ENCODE results near the gene ZNF44.
"Not testable (repeated sequence)": the region's sequence is repeated elsewhere in the genome, so short reads cannot be mapped to it uniquely, and the experiment has no call there.

The ZNF44 gene

DNA sequence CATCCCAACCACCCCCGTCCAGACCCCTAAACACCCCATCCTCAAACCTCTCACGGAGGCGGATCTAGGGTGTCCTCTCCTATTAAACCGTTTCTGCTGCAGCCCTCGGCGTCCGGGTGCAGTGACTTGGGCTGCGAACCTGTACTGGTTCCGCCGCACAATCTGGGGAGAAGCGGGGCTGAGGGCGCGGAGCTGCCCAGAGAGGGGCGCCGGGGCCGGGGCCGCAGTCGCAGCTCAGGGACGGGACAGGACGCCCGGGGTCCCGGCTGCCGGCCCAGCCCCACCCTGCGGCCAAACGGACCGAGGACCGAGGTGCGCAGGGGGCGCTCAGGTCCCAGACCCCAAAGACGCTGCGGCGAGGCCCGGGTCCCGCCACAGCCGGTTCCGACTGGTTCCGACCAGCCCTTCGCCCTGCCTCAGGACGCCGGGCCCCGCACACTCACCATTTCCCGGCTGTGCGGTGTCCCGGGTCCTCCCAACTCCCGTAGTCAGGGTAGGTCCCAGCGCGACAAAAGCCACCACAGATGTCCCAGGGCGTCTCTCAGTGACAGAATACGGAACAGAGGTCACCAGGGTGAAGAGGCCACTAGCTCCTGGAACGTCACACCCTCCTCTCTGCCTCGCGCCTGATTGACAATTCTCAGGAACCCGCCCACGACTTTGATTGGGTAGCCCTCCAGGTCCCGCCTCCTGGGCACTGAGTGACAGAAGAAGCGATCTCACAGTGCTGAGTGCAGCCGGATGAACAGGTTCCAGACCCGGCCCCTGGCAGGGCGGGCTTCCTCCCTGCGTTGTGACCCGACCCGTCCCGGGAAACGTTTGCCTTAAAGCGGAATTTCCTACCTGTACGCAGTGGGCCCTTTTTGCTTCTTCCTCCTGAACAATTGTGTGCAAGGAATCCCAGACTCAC, at the start of gene ZNF44:
Gene ZNF44 (minus strand): TSS at position 635 of the 910 bp plus-strand sequence. CDS start 189 bp downstream, at position 446.
- peak; percentile 97 for DNase-seq (ENCODE audit: low read depth)

DNA sequence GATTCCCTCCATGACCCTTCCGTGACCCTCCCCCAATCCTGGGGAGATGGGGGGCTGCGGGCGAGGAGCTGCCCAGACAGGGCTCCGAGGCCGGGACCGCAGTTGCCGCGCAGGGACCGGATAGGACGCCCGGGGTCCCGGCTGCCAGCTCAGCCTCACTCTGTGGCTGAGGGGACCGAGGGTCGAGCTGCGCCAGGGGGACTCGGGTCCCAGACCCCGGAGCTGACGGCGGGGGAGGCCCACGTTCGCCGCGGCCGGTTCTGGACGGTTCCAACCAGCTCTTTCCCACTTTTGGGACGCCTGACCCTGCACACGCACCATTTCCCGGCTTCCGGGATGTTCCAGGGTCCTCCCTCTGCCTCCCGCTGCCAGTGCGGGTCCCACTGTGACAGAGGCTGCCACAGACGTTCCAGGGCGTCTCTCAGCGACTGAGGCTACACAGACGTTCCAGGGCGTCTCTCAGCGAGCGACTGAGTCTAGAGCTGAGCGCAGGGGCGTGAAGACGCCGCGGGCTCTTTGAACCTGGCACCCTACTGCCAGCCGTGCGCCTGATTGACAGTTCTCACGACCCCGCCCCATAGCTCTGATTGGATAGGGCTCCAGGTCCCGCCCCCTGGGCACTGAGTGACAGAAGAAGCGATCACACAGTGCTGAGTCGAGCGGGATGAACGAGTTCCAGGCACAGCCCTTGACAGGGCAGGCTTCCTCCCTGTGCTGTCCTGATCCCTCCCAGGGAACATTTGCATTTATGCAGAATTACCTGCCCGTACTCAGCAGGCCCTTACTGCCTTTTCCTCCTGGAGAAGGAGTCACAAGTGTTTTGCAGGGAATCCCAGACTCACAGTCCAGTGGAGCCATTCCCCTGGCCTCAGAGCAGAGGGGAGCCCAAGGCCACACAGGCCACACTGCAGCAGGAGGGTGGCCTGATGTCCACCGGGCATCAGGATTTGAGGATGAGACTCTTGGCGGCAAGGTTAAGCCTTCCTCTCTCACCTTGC, 38.8 kb upstream of the ZNF44 start, which contains the start of gene ZNF563:
Gene ZNF563 (minus strand): TSS at position 472 of the 998 bp plus-strand sequence. CDS start 151 bp downstream, at position 321.
- peak; percentile 93 for DNase-seq (ENCODE audit: low read depth)

DNA sequence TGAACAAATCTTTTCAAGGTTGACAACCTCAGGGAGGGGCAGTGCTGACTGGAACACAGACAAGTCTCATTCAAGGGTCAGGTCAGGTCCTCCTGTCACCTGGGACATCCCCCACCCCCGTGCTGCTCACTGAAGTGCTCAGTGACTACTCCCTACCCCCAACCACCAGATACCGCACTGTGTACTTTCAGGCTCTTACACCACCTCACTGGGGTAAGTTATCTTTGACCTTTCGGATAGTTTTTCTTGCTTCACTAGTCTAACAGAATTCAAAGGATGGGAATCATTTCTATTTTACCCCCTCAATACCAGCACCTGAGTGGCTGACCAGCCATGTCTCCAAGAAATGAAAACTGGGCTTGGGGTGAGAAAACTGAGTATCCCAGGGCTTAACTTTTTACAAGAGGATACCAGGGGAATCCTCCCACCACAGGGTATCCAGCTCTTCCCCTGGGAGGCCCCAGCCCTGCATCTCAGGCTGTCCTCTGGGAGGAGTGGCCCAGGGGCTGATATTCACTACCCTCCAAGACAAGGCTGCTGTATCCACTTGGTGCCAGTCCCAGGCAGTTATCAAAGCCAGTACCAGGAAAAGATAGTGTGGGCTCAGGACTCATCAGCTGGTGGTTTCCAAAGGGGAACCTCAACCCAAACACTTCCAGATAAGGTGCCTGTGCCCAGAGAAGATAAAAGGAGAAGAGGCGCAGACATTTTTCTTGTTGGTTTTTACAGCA, 36.7 kb upstream of the ZNF44 start:
- no peak for DNase-seq (ENCODE audit: low read depth)

DNA sequence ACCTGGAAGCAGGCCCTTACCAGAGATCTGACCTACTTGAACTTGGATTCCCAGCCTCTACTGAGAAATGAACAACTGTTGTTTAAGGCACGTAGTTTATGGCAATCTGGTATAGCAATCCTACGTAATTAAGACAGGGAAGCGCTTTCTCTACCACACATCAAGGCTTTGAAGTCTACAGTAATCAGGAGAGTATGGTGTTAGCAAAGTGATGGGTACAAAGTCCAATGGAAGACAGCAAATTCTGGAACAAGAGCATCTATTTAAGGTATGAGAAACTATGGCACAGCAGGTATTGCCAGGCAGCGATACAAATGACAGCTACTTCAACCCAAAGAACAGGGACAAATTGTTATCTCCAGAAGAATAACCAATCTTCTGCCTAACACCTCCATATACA, 35.7 kb upstream of the ZNF44 start:
- no peak for DNase-seq (ENCODE audit: low read depth)

DNA sequence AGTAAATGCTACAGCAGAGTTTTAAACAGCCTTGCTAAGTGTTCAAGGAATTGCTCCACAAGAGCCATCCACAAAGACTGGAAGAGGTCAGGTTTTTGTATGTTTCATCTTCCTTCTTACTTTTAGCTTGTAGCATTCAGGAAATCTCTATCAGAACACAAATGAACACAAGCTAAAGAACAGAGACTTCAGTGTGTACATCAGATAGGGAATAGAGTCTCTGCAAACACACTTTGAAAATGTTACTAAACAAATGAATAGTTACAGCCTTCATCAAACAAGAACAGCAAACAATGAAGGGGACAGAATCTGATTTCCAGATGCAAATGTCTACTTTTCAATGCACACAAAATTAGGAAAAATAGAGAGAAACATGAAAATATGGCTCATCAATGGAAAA, 31.0 kb upstream of the ZNF44 start:
- DNase-seq (ENCODE audit: low read depth): no peak

DNA sequence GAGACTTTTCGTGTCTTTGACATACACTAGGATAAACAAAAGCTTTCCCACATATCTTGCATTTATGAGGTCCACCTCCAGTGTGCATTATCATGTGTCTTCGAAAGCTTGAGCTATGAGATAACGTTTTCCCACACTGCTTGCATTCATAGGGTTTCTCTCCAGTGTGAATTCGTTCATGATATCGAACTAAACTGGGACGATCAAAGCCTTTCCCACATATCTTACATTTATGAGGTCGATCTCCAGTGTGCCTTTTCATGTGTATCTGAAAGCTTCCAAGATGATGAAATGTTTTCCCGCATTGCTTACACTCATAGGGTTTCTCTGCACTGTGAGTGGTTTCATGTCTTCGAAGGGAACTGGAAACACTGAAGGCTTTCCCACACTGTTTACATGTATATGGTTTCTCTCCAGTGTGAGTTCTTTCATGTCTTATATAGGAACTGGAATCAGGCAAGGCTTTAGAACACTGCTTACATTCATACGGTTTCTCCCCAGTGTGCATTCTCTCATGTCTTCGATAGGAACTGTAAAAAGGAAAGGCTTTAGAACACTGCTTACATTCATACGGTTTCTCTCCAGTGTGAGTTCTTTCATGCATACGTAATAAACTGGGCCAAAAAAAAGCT, 24.2 kb upstream of the ZNF44 start:
- DNase-seq (ENCODE audit: low read depth): no peak

DNA sequence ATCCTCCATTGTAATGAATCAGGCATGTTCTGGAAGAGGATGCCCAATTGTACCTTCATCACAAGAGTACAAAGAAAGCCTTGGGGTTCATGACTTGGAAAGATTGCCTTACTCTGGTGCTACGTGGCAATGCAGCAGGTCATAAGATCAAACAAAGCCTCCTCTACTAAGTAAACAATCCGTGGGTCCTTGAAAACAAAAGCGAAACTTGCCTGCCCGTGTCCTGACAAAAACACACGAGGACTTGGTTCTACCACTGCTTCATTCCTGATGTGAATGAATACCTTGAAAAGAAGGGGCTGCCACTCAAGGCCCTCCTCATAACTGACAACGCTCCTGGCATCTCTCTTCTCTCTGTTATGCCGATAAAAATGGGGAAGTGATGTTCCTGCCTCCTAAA, 19.9 kb upstream of the ZNF44 start:
- no peak for DNase-seq (ENCODE audit: low read depth)

DNA sequence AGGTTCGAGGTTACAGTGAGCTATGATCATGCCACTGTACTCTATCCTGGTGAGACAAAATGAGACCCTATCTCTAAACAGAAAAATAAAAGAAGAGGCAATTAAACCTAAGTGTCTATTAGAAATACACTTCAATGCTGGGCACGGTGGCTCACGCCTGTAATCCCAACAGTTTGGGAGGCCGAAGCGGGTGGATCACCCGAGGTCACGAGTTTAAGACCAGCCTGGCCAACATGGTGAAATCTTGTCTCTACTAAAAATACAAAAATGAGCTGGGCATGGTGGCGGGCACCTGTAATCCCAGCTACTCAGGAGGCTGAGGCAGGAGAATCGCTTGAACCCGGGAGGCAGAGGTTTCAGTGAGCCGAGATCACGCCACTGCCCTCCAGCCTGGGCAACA, 14.2 kb upstream of the ZNF44 start:
- DNase-seq (ENCODE audit: low read depth): not testable (repeated sequence)

DNA sequence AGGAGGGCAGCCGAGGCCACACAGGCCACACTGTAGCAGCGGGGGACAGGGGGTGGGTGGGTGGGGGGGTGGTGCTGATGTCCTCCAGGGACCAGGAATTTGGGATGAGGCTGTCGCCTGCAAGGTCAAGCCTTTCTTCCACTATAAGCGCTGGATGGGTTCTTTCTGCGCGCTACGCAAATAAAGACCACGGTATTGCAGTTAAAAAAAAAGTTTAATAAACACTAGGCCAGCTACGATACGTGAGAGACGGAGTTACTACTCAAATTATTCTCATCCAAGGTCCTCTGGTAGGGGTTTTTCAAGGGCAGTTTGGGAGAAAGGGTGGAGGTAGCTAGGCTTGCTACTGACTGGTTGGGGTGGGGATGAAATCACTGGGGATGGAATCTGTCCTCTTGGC, 508 bp upstream of the ZNF44 start:
- DNase-seq (ENCODE audit: low read depth): no peak

DNA sequence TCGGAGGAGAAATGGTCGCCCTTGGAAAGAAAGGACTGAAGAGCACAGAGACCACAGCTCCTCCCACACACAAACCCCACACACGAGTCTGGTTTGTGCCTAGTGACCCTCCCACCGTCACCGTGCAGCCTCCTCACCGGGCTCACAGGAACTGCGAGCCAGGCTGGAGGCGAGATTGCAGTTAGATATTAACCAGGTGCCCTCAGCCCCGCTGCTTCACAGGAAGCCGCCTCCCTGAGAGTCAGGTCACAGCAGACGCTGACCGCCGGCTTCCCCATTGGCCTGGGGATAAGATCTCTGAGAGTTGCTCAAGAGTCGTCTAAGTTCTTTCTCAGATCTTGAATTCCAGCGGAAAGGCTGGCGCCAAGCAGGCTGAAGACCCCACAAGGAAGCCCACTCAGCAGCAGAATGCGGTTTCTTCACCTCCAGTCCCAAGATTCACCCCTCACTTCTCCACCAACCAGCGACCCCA, 870 bp downstream of the ZNF44 start:
- DNase-seq (ENCODE audit: low read depth): peak; percentile 50

DNA sequence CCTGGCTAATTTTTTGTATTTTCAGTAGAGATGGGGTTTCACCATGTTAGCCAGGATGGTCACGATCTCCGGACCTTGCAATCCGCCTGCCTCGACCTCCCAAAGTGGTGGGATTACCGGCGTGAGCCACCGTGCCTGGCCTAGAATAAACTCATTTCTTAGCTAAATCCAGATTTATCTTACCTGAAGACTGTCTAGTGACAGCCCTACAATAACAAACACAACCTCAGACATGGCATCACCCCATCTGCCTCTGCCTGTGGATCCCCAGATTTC, 5.0 kb downstream of the ZNF44 start:
- no peak for DNase-seq (ENCODE audit: low read depth)

DNA sequence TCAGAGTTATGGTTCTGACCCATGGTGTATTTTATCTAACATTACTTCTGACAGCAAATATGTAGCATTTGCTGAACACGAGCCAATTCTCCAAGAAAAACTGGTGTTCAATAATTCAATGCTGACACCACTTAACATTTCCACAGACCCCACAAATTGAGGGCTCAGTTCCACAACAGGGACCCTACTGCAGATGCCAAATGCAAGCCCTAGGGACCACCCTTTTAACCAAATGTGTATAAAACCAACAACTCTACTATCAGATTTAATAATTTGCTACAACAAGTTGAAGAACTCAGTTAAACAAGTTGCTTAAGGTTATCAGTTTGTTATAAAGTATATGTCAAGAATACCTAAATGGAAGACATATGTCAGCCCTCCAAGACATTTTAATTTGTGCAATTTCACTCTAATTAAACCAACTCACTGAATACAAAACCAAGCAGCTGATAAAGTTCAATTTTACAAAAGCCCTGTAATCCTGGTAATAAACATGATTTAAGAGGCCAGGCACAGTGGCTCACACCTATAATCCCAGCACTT, 6.7 kb downstream of the ZNF44 start:
- no peak for DNase-seq (ENCODE audit: low read depth)

DNA sequence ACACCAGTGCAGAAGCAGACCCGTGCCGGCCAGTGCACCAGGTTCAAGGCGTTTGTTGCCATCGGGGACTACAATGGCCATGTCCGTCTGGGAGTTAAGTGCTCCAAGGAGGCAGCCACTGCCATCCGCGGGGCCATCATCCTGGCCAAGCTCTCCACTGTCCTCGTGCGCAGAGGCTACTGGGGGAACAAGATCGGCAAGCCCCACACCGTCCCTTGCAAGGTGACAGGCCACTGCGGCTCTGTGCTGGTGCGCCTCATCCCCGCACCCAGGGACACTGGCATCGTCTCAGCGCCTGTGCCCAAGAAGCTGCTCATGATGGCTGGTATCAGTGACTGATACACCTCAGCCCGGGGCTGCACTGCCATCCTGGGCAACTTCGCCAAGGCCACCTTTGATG, 10.1 kb downstream of the ZNF44 start:
- DNase-seq (ENCODE audit: low read depth): no peak

DNA sequence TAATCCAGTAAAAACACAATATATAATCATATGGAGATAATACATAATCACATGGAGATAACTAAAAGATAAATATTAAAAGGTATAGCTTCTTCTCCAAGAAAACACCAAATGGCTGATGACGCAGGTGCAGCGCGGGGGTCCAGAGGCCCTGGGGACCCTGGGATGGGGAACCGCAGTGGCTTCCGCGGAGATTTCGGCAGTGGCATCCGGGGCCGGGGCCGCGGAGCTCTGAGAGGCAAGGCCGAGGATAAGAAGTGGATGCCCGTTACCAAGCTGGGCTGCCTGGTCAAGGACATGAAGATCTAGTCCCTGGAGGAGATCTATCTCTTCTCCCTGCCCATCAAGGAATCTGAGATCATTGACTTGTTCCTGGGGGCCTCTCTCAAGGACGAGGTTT, 10.5 kb downstream of the ZNF44 start:
- DNase-seq (ENCODE audit: low read depth): no peak

DNA sequence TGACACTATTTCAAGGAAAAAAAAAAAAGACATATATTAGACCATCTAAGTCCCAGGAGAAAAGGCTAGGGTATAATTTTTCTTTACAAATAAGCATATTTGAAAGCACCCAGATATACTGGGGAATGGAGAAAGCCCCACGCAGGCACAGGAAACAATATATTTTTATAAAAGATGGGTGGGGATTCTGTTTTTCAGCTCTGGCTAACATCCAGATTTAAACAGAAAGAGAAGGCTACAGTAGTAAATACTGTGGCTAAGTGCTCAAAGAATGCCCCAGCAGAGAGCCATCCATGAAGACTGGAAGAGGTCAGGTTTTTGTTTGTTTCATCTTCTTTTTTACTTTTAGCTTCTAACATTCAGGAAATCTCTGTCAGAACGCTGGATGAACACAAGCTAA, 16.0 kb downstream of the ZNF44 start:
- no peak for DNase-seq (ENCODE audit: low read depth)

DNA sequence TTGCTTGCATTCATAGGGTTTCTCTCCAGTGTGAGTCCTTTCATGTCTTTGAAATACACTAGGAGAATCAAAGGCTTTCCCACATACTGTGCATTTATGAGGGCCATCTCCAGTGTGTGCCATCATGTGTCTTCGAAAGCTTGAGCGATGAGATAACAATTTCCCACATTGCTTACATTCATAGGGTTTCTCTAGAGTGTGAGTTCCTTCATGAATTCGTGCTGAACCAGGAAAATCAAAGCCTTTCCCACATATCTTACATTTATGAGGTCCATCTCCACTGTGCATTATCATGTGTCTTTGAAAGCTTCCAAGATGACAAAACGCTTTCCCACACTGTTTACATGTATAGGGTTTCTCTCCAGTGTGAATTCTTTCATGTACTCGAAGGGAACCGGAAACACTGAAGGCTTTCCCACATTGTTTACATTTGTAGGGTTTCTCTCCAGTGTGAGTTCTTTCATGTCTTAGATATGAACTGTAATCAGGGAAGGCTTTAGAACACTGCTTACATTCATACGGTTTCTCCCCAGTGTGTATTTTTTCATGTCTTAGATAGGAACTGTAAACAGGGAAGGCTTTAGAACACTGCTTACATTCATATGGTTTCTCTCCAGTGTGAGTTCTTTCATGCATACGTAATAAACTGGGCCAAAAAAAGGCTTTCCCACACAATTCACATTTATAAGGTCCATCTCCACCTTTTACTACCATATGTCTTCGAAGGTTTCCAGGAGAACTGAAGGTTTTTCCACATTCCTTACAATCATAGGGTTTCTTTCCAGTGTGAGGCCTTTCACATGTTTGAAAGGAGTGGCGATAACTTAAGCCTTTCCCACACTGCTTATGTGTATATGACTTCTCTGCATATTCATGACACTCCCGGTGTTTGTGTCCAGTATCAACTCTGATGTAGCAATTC, 21.4 kb downstream of the ZNF44 start:
- no peak for DNase-seq (ENCODE audit: low read depth)

DNA sequence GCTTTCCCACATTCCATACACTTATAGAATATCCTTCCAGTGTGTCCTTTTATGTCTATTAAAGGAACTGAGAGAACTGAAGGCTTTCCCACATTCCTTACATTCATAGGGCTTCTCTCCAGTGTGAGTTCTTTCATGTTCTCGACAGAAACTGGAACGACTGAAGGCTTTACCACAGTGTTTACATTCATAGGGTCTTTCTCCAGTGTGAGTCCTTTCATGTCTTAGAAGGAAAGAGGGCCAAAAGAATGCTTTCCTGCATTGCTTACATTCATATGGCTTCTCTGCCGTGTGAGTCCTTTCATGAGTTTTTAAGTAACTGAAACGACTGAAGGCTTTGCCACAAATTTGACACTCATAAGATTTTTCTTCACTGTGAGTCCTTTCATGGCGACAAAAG, 22.3 kb downstream of the ZNF44 start:
- no peak for DNase-seq (ENCODE audit: low read depth)

DNA sequence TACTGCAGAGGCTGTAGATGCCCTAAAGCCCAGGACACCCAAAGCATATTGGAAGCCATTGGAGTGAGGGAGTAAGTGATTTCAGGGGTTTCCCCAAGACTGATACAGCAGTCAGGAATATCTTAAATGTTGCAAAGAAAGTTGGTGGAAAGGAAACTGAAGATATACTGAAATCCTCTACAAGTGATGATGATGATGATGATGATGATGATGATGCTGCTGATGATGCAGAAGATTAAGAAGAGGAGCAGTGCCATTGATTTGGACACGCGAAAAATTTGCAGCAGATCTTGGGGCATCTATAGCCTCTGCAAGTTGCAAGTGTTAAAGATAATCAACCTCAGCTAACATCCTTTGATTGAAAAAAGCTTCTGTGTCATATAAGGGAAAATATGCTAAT, 23.8 kb downstream of the ZNF44 start:
- no peak for DNase-seq (ENCODE audit: low read depth)

DNA sequence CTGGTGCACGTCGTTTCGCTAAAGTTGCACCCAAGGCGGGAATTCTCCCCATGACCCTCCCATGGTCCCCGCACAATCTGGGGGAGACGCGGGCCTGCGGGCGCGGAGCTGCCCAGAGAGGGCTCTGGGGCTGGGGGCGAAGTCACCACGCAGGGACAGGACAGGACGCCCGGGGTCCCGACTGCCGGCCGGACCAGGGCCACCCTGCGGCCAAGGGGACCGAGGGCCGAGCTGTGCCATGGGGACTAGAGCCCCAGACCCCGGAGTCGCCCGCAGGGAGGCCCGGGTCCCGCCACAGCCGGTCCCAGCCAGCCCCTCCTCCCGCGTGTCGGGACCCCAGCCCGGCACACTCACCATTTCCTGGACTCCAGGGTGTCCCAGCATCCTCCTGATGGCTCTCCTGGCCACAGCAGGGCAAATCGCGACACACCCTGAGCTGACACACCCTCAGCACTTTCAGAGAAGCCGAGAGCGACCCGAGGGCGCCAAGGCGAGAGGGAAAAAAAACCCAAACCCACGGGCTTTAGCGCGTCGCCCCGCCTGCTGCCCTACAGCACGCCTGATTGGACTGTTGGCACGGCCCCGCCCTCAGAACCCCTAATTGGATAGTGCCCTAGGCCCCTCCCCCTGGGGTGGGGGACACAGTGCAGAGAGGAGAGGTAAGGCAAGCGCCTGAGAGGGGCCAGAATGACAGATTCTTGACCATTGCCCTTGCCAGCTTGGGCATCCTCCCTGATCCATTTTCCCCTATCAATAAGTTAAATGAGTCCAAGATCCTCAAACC, 28.6 kb downstream of the ZNF44 start:
- DNase-seq (ENCODE audit: low read depth): no peak

Data from CMK (cell line).